Activated naive CD4-positive, alpha-beta T cell treated with anti-CD3 and anti-CD28 coated beads for 36 hours (primary cell): ENCODE measurements around the gene PALLD. TPM values are rescaled to one million over a fixed set of nuclear protein-coding genes. Genes with fewer than 3 reads are reported as not detected.
"Not testable (repeated sequence)": the region's sequence is repeated elsewhere in the genome, so short reads cannot be mapped to it uniquely, and the experiment has no call there.

ENCODE experiments used
- CTCF ChIA-PET: fragments of 350-600 bp; sonication (Branson Sonifier 250); formaldehyde crosslinking; loops from one replicate; lab custom pipeline; 2021; ENCODE audit warnings: antibody characterized with exemption; lab: Charles Lee
- DNase-seq: peaks from one replicate; pipeline ENCODE4 v3.0.0-alpha.2; 2020
- H3K27ac Mint-ChIP-seq: one replicate; pipeline ENCODE4 v1.8.0; 2021; ENCODE audit warnings: mild to moderate bottlenecking, mixed read lengths
- H3K27me3 Mint-ChIP-seq: one replicate; pipeline ENCODE4 v1.8.0; 2021; ENCODE audit warnings: low read depth, mixed read lengths
- H3K36me3 Mint-ChIP-seq: one replicate; pipeline ENCODE4 v1.8.0; 2021; ENCODE audit warnings: low read depth, mixed read lengths
- H3K4me1 Mint-ChIP-seq: one replicate; pipeline ENCODE4 v1.8.0; 2021; ENCODE audit warnings: low read depth, mixed read lengths
- H3K4me3 Mint-ChIP-seq: one replicate; pipeline ENCODE4 v1.8.0; 2021; ENCODE audit warnings: mild to moderate bottlenecking, moderate library complexity, mixed read lengths
- H3K9me3 Mint-ChIP-seq: one replicate; pipeline ENCODE4 v1.8.0; 2021; ENCODE audit warnings: mixed read lengths
- intact Hi-C: fragments of 100-400 bp; cut with micrococcal nuclease; formaldehyde crosslinking; loops from one replicate; pipeline ENCODE4 v1.15.1; 2023
- total RNA-seq, 2 experiments: library from RNA; stranded (reverse); gene quantifications; one replicate each; pipeline ENCODE4 v1.2.3, GENCODE V29; 2021

The PALLD gene
- 1 to 10 TPM; 7.3 to 7.8 TPM for total RNA-seq

DNA sequence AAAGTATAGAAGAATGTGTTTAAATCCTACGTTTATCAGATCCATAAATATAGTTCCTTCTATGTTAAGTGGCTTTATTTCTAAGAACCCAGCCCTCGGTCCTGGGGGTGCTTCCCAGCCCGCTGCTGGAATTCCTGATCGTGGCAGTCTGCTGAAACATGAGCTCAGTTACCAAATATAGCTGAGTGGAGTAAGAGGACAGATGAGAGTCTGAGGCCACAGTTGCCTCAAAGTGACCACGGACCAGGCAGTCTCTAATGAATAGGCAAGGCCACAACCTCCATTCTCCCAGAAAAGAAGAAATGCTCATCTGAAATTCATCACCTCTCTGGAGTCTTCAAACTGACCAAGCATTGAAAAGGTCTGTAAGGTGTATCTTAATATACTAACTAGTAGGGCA, at the start of gene PALLD:
PALLD (plus strand) TSS at position 219 of the 400 bp plus-strand sequence.
- DNase-seq: no peak
- Mint-ChIP-seq H3K9me3 (no peaks in the 10 kb centered on the region), H3K27ac (no peak within 1 kb of the TSS), H3K4me3 (no peak within 1 kb of the TSS), H3K36me3 (no peaks in the 10 kb centered on the region), H3K4me1 (no peaks in the 10 kb centered on the region), H3K27me3 (peaks cover 4% of the 10 kb centered on the region)
- CTCF ChIA-PET: interaction anchor here (0.6 kb wide), 2 partner anchors 98 to 177 kb away, joined by 3 read pairs; no protein-coding TSS in a partner anchor
- intact Hi-C loops: no loop called here

DNA sequence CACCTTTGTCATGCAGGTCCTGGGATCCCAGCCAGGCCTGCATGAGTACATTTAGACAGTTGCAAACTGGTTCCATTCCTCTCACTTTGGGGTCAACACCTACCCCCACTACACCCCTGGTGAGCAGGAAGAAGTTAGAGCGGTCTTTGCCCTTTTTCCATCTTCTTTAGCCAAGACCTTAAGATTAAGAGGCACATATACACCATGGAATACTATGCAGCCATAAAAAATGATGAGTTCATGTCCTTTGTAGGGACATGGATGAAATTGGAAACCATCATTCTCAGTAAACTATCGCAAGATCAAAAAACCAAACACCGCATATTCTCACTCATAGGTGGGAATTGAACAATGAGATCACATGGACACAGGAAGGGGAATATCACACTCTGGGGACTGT, 47.8 kb upstream of the PALLD start:
- H3K27me3 Mint-ChIP-seq, H3K9me3 Mint-ChIP-seq, H3K4me3 Mint-ChIP-seq, CTCF ChIA-PET, intact Hi-C loops, DNase-seq, H3K27ac Mint-ChIP-seq: not testable (repeated sequence)
- Mint-ChIP-seq H3K4me1 (peaks cover 34% of the 10 kb centered on the region), H3K36me3 (peaks cover 14% of the 10 kb centered on the region)

DNA sequence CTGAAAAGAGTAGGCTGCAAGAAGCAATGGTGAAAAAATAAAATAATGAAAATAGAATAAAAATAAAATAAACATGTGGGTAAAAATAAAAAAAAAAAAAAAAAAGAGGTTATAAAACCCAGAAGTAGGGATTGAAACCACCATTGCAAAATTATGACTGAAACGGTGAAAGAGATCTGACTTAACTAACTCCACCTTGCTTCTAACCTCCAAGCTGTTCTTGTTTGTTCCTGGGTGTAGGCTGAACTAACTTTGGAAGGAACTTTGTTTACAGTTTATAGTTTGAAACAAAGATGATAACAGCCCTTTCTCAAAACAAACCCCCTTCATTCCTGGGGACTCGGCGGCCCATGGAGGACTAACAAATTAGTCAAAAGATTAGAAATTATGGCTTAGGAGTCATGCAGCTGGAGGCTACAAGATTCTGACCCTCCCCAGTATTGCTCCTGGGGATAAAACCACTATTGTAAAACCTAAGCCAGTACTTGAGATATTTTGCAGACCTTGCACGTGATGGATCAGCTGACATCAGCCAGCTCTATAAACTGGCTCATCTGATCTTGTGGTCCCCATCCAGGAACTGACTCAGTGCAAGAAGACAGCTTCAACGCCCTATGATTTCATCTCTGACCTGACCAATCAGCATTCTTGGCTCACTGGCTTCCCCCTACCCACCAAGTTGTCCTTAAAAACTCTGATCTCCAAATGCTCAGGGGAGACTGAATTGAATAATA, 47.0 kb upstream of the PALLD start:
- DNase-seq: peak; percentile 36
- H3K36me3 Mint-ChIP-seq: peaks cover 16% of the 10 kb centered on the region
- no peaks in the 10 kb centered on the region for H3K27me3 Mint-ChIP-seq
- no peaks in the 10 kb centered on the region for H3K9me3 Mint-ChIP-seq
- CTCF ChIA-PET: no interaction called here
- H3K4me3 Mint-ChIP-seq: no peak overlapping the region
- H3K27ac Mint-ChIP-seq: no peak overlapping the region
- intact Hi-C loops: no loop called here
- peaks cover 34% of the 10 kb centered on the region for H3K4me1 Mint-ChIP-seq

DNA sequence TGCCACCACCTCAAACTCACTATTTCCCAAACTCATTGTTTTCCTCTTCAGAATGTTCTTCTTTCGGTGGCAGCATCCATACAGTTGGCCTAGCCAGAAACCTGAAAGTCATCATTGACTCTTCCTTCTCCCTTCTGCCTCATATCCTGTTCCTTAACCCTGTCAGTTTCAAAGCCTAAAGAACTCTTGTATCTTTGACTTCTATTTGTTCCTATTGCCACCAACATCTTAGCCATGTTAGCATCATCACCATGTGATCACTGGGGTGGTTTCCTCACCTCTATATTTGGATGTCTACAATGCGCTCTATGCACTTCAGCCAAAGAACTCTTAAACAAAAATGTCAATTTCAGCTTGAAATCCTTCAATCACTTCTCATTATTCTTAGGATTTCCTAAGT, 45.5 kb upstream of the PALLD start:
- H3K4me1 Mint-ChIP-seq: peaks cover 34% of the 10 kb centered on the region
- CTCF ChIA-PET: no interaction called here
- intact Hi-C loops: loop anchor here (1.0 kb wide), 1 partner anchor 30 kb away; no protein-coding TSS in a partner anchor

DNA sequence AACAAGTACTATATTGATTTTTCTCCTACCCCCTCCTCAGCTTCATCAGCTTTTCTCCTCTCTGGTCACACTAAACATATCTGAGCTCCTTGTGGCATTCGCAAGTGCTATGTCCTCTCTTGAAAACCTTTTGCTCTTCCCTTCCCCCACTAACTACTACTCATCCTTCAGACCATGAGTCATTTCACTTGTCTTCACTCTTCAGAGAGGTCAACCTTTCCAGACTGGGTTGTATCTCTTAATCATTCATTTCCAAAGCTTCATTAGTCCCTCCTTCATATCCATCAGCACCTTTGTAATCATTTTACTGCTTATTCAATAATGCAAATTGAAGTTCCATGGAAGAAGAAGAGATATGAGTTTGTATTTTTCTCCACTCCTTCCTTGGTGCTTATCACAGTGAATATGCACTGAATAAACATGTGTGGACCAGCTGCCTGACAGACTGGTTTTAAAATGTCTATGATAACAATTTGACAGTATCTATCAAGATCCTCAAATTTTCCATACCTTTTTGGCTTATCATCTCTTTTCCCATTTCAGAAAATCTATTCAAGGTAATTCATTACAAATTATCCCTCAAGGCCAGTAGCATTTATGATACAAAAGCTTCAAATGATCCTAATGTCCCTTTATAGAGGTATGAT, 45.0 kb upstream of the PALLD start:
- H3K36me3 Mint-ChIP-seq: peaks cover 18% of the 10 kb centered on the region

More for the DNA sequence above, 45.5 kb upstream of the PALLD start:
- H3K27ac Mint-ChIP-seq: peak overlapping the region; percentile 0
- peaks cover 19% of the 10 kb centered on the region for H3K36me3 Mint-ChIP-seq
- no peak for DNase-seq
- no peaks in the 10 kb centered on the region for H3K9me3 Mint-ChIP-seq
- no peaks in the 10 kb centered on the region for H3K27me3 Mint-ChIP-seq
- H3K4me3 Mint-ChIP-seq: no peak overlapping the region

DNA sequence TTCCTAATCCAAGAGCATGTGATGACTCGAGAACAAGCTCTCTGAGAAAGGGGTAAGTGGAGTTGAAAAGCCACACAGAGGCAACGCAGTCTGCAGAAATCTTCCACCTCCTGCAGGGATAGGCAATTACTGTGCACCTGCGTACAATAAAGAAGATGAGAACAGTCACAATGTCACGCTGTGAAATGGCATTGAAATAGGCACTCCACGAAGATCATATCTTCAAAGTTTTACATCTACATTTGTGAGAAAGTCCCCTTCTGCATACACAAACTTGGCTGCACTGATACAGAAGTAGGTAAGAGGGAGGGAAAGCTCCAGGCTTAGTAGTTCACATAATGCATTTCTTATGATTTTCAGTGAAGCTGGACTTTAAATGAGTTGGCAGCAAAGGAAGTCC, 43.7 kb upstream of the PALLD start:
- Mint-ChIP-seq H3K27ac (no peak overlapping the region), H3K36me3 (peaks cover 18% of the 10 kb centered on the region), H3K9me3 (no peaks in the 10 kb centered on the region), H3K4me3 (no peak overlapping the region), H3K4me1 (peaks cover 34% of the 10 kb centered on the region), H3K27me3 (no peaks in the 10 kb centered on the region)
- DNase-seq: no peak
- CTCF ChIA-PET: no interaction called here
- intact Hi-C loops: no loop called here

More for the DNA sequence above, 45.0 kb upstream of the PALLD start:
- Mint-ChIP-seq H3K4me3 (no peak overlapping the region), H3K27ac (peak overlapping the region; percentile 0), H3K4me1 (peaks cover 34% of the 10 kb centered on the region), H3K27me3 (no peaks in the 10 kb centered on the region), H3K9me3 (no peaks in the 10 kb centered on the region)
- intact Hi-C loops: loop anchor here (1.0 kb wide), 1 partner anchor 29 kb away; no protein-coding TSS in a partner anchor
- DNase-seq: no peak
- CTCF ChIA-PET: no interaction called here

DNA sequence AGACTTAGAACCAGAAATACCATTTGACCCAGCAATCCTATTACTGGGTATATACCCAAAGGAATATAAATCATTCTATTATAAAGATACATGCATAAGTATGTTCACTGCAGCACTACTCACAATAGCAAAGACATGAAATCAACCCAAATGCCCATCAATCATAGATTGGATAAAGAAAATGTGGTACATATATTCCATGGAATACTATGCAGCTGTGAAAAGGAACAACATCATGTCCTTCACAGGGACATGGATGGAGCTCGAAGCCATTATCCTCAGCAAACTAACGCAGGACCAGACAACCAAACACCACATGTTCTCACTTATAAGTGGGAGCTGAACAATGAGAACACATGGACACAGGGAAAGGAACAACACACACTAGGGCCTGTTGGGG, 38.6 kb upstream of the PALLD start:
- H3K27ac Mint-ChIP-seq, intact Hi-C loops, H3K27me3 Mint-ChIP-seq, H3K4me3 Mint-ChIP-seq, H3K4me1 Mint-ChIP-seq, CTCF ChIA-PET, H3K9me3 Mint-ChIP-seq, DNase-seq: not testable (repeated sequence)
- H3K36me3 Mint-ChIP-seq: peaks cover 15% of the 10 kb centered on the region

DNA sequence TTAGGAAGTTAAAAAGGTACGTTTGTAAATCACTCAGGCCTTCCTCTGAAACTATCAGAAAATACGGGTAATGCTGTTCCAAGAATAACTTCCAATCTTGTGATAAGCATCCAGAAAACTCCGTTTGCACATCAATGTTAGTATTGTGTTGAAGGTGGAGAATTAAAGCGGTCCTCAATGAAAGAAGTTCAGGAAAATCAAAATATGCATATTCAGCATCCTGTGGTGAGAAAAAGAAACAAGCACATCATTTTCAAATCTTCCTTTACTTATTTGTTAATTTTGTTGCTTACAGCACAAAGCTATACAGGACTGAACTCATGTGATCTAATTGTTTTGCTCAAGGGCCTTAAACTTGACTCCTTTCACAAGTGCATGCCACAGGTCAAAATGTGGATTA, 35.0 kb upstream of the PALLD start:
- no peaks in the 10 kb centered on the region for H3K27me3 Mint-ChIP-seq
- peaks cover 12% of the 10 kb centered on the region for H3K36me3 Mint-ChIP-seq
- peaks cover 3% of the 10 kb centered on the region for H3K9me3 Mint-ChIP-seq
- no peak overlapping the region for H3K27ac Mint-ChIP-seq
- no peak overlapping the region for H3K4me3 Mint-ChIP-seq
- intact Hi-C loops: no loop called here
- no peaks in the 10 kb centered on the region for H3K4me1 Mint-ChIP-seq
- no peak for DNase-seq
- CTCF ChIA-PET: no interaction called here

DNA sequence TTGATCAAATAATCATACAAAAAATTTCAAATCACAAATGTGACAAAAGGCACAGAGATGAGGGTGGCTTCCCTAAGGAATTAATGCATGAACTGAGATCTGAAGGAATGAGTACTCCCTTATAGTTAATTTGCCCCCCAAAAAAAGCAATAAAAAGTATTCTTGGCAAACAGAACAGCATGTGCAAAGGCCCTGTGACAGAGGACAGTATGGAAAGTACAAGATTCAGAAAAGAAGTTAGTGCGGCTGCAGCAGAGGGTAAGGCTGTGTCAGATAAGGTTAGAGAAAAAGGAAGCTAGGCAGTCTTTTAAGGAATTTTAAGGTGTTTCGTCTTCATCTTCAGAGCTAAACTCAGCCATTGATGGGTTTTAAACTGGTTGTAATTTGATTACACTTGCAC, 23.9 kb upstream of the PALLD start:
- peaks cover 25% of the 10 kb centered on the region for H3K36me3 Mint-ChIP-seq
- no peak overlapping the region for H3K4me3 Mint-ChIP-seq
- H3K27me3 Mint-ChIP-seq: no peaks in the 10 kb centered on the region
- H3K27ac Mint-ChIP-seq: no peak overlapping the region
- DNase-seq: no peak
- CTCF ChIA-PET: no interaction called here
- intact Hi-C loops: no loop called here
- H3K9me3 Mint-ChIP-seq: no peaks in the 10 kb centered on the region
- peaks cover 33% of the 10 kb centered on the region for H3K4me1 Mint-ChIP-seq

DNA sequence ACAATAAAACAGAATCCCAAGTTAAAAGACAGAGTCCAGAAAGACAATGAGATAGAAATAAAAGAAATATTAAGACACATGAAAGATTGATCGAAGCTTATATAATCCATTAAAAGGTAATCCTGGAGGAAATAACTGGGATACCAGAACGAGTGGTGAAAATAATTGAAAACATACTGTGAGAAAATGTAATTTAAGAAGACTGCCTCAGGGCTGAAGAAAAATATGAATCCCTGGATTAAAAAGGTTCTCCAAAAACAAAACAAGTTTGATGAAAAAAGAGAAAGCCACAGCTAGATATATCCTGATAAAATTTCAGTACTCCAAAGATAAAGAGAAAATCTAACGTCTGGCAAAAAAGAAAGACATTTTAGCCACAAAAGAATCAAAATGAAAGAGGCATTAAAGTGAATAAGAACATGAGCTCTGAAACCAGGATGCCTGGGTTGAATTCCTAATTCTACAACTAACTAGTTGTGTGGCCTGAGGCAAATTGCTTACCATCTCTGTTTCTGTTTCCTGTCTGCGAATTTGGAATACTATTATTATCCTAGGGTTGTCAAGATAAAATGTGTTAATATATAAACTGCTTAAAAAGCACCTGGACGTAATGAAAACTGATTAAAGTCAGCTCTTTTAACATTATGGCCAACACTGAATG, 22.1 kb upstream of the PALLD start:
- intact Hi-C loops: no loop called here
- CTCF ChIA-PET: no interaction called here
- Mint-ChIP-seq H3K4me1 (peaks cover 46% of the 10 kb centered on the region), H3K4me3 (no peak overlapping the region), H3K27ac (no peak overlapping the region), H3K36me3 (peaks cover 21% of the 10 kb centered on the region), H3K27me3 (no peaks in the 10 kb centered on the region), H3K9me3 (no peaks in the 10 kb centered on the region)
- no peak for DNase-seq

DNA sequence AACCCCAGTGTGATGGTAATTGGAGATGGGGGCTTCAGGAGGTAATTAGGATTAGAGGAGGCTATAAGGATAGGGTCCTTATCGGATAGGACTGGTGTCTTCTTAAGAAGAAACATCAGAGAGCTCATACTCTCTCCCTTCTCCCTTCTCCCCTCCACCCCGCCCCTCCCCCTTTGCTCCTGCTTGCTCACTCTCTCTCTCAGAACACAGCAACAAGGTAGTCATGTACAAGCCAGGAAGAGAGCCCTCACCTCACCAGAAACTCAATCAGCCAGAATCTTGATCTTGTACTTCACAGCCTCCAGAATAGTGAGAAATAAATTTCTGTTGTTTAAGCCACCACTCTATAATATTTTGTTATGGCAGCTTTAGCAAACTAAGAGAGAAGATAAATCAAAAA, 21.1 kb upstream of the PALLD start:
- Mint-ChIP-seq H3K36me3 (peaks cover 17% of the 10 kb centered on the region), H3K27ac (no peak overlapping the region), H3K9me3 (no peaks in the 10 kb centered on the region), H3K4me3 (no peak overlapping the region), H3K27me3 (no peaks in the 10 kb centered on the region), H3K4me1 (peaks cover 51% of the 10 kb centered on the region)
- intact Hi-C loops: no loop called here
- peak; percentile 76 for DNase-seq
- CTCF ChIA-PET: interaction anchor here (1.0 kb wide), 1 partner anchor 36 kb away, joined by 3 read pairs; no protein-coding TSS in a partner anchor

DNA sequence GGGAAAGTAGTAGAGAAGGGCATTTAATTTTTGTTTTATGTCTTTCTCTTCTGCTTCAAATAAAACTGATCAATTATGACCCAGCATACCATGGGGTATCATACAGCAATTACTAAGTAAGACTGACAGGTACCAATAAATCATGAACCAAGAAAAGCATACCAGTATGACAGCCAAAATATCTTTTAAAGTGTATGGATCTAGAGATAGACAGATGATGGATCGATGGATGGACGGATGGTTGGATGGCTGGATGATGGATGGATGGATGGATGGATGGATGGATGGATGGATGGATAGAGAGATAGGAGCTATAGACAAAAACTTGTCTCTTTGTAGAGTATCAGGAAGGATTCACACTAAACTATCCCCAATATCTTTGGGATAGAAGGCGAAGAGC, 18.0 kb upstream of the PALLD start:
- H3K4me1 Mint-ChIP-seq: peaks cover 76% of the 10 kb centered on the region
- no peak overlapping the region for H3K27ac Mint-ChIP-seq
- peak overlapping the region; percentile 37 for H3K4me3 Mint-ChIP-seq
- CTCF ChIA-PET: no interaction called here
- intact Hi-C loops: no loop called here
- H3K36me3 Mint-ChIP-seq: peaks cover 1% of the 10 kb centered on the region
- H3K9me3 Mint-ChIP-seq: no peaks in the 10 kb centered on the region
- H3K27me3 Mint-ChIP-seq: no peaks in the 10 kb centered on the region
- no peak for DNase-seq
